Measurements from ENCODE around the gene COL6A5.

The COL6A5 gene

GRCh38 chr3:130491431-130491830, 146.0 kb downstream of the COL6A5 start:
- ChIA-PET CTCF (no interaction called here), POLR2A (ENCODE audit: low non-redundant PET) (no interaction called here)
- no peak overlapping the region for H3K27ac ChIP-seq
- no peak for TF ChIP-seq CTCF (conservative IDR thresholded peaks at IDR 0.05; ENCODE audit: low read depth)
- DNase-seq (ENCODE audit: low spot score): no peak

- H3K27ac ChIP-seq: no peak overlapping the region
- ChIA-PET POLR2A (ENCODE audit: low non-redundant PET) (no interaction called here), CTCF (no interaction called here)
- TF ChIP-seq CTCF (conservative IDR thresholded peaks at IDR 0.05; ENCODE audit: low read depth): no peak
- no peak for DNase-seq (ENCODE audit: low spot score)
Observed at GRCh38 chr3:130504701-130505100, 159.2 kb downstream of the COL6A5 start.

- ChIA-PET POLR2A (ENCODE audit: low non-redundant PET) (no interaction called here), CTCF (no interaction called here)
- DNase-seq (ENCODE audit: low spot score): no peak
- no peak for TF ChIP-seq CTCF (conservative IDR thresholded peaks at IDR 0.05; ENCODE audit: low read depth)
- no peak overlapping the region for H3K27ac ChIP-seq
Observed at GRCh38 chr3:130506031-130506430, 160.6 kb downstream of the COL6A5 start.

GRCh38 chr3:130507746-130508145, 162.3 kb downstream of the COL6A5 start:
- no peak for TF ChIP-seq CTCF (conservative IDR thresholded peaks at IDR 0.05; ENCODE audit: low read depth)
- ChIA-PET POLR2A (ENCODE audit: low non-redundant PET) (no interaction called here), CTCF (no interaction called here)
- no peak overlapping the region for H3K27ac ChIP-seq
- no peak for DNase-seq (ENCODE audit: low spot score)

GRCh38 chr3:130509008-130509407, 163.5 kb downstream of the COL6A5 start:
- CTCF ChIA-PET: no interaction called here
- TF ChIP-seq CTCF (conservative IDR thresholded peaks at IDR 0.05; ENCODE audit: low read depth): no peak
- no peak for DNase-seq (ENCODE audit: low spot score)
- no peak overlapping the region for H3K27ac ChIP-seq
- POLR2A ChIA-PET (ENCODE audit: low non-redundant PET): no interaction called here

- POLR2A ChIA-PET (ENCODE audit: low non-redundant PET): no interaction called here
- DNase-seq (ENCODE audit: low spot score): no peak
- CTCF ChIA-PET: no interaction called here
- no peak overlapping the region for H3K27ac ChIP-seq
- TF ChIP-seq CTCF (conservative IDR thresholded peaks at IDR 0.05; ENCODE audit: low read depth): no peak
Observed at GRCh38 chr3:130514681-130515080, 169.2 kb downstream of the COL6A5 start.

- DNase-seq (ENCODE audit: low spot score): no peak
- CTCF ChIA-PET: interaction anchor here (0.7 kb wide), 2 partner anchors 15 to 38 kb away, joined by 5 to 7 read pairs; no protein-coding TSS in a partner anchor
- H3K27ac ChIP-seq: no peak overlapping the region
- POLR2A ChIA-PET (ENCODE audit: low non-redundant PET): no interaction called here
- no peak for TF ChIP-seq CTCF (conservative IDR thresholded peaks at IDR 0.05; ENCODE audit: low read depth)
Observed at GRCh38 chr3:130515755-130516154, 170.3 kb downstream of the COL6A5 start.

Measured in RWPE1 (cell line).